Measurements from ENCODE around the gene UTF1. TPM values are rescaled to one million over a fixed set of nuclear protein-coding genes. Genes with fewer than 3 reads are reported as not detected.

Gene UTF1
- total RNA-seq, 1 donor from 2014 or later = not detected

DNA sequence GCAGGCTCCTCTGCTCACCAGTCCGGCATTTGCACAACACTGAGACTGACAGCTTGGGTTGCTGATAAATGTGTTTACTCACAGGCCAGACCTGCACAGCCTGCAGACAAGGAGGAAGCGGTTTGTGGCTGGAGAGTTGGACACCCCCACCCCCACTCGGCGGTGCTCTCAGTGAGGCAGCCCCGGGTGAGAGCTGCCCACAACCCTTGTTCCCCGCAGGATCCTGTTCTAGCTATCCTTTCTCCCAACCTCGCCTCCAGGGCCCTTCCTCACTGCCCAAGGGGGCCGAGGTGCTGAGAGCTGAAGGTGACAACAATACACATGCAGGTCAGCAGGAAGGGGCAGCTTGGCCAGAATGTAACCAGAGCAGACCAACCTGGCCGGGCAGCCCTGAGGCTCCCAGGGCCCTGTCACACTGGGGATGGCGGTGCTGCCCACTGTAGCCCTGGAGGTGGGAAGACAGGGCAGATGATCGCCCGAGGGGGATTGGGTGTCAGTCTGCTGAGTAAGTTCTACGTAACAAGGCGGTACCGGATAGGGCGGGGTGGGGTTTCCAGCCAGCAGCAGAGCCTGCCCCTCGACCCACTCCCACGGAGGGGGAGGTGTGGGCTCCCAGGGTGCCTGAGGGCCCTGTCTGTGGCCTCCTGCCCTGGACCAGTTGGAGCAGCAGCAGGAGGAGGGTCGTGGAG is 48.7 kb downstream of the UTF1 start:
- H3K36me3 ChIP-seq = peaks cover 48% of the 10 kb centered on the region
- H3K27me3 ChIP-seq (ENCODE audit: low read depth) = peaks cover 35% of the 10 kb centered on the region
- H3K27ac ChIP-seq (replicated peaks) = no peak overlapping the region
- no peak overlapping the region for H3K4me3 ChIP-seq
- intact Hi-C loops (cut with micrococcal nuclease) = no loop called here
- H3K4me1 ChIP-seq = peaks cover 14% of the 10 kb centered on the region
- TF ChIP-seq, protein P1, sequence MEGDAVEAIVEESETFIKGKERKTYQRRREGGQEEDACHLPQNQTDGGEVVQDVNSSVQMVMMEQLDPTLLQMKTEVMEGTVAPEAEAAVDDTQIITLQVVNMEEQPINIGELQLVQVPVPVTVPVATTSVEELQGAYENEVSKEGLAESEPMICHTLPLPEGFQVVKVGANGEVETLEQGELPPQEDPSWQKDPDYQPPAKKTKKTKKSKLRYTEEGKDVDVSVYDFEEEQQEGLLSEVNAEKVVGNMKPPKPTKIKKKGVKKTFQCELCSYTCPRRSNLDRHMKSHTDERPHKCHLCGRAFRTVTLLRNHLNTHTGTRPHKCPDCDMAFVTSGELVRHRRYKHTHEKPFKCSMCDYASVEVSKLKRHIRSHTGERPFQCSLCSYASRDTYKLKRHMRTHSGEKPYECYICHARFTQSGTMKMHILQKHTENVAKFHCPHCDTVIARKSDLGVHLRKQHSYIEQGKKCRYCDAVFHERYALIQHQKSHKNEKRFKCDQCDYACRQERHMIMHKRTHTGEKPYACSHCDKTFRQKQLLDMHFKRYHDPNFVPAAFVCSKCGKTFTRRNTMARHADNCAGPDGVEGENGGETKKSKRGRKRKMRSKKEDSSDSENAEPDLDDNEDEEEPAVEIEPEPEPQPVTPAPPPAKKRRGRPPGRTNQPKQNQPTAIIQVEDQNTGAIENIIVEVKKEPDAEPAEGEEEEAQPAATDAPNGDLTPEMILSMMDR (IDR thresholded peaks at IDR 0.05; ENCODE audit: borderline replicate concordance) = no peak
- H3K9me3 ChIP-seq (replicated peaks) = no peaks in the 10 kb centered on the region
- DNase-seq = peak; percentile 56

DNA sequence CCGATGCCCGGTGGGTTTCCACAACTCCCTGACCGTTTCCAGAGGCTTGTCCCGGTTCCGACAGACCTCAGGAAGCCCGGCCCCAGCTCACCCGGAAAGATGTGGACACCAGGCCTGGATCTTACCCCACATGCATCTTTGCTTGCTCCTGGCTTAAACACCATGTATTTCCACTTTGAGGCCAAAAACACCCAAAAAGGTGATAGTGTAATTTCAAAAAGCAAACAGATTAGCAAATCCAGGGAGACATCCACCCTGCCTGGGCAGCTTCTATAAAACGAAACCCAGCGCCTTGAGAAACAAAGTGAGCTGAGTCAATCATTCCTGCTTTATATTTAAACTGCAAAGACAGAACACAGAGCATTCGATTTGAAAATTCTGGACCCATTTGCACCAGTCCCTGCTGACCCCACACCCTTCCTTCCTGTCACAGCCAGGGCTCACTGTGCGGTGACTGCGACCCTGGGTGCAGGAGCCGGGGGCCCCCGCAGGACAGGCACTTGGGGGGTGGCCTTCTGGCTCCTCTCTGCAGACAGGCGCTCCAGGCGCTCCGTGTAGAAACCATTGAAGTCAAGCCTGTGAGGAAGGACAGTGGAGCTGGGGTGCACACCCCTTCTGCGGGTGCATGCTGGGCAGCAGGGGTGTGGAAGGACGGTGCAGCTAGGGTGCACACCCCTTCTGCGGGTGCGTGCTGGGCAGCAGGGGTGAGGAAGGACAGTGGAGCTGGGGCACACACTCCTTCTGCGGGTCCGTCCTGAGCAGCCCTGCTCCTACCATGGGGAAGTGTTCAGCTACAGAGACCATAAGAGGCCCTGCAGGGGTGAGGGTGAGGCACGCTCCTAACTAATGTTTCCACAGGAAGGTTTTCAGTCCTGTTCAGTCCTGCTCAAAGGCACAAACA is 49.6 kb downstream of the UTF1 start:
- H3K27ac ChIP-seq (replicated peaks) = no peak overlapping the region
- H3K27me3 ChIP-seq (ENCODE audit: low read depth) = peaks cover 29% of the 10 kb centered on the region
- peaks cover 14% of the 10 kb centered on the region for H3K4me1 ChIP-seq
- peaks cover 57% of the 10 kb centered on the region for H3K36me3 ChIP-seq
- intact Hi-C loops (cut with micrococcal nuclease) = no loop called here
- no peak for DNase-seq
- no peak overlapping the region for H3K4me3 ChIP-seq
- TF ChIP-seq, protein P1 (IDR thresholded peaks at IDR 0.05; ENCODE audit: borderline replicate concordance) = no peak
- no peaks in the 10 kb centered on the region for H3K9me3 ChIP-seq (replicated peaks)

DNA sequence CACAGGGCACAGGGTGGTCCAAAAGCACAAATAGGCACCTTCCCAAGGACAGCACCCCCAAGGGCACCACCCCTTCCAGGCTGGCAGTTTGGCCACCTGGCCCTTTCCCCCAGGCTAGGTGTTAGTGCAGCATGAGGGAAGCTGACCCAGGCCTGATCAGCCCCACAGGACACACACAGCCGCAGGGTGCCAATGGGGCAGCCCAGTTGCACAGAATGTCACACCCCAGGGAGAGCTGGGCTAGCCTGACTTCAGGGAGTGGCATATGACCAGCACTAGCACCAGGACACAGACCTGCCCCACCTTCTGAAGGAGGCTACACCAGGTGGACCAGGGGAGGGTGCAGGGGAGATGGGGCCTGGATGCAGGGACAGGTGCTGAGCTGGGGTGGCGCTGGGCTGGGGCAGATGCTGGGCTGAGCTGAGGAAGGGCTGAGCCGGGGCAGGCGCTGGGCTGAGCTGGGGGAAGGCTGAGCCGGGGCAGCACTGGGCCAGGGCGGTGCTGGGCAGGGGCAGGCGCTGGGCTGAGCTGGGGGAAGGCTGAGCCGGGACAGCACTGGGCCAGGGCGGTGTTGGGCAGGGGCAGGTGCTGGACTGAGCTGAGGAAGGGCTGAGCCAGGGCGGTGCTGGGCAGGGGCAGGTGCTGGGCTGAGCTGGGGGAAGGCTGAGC is 50.5 kb downstream of the UTF1 start:
- peaks cover 66% of the 10 kb centered on the region for H3K36me3 ChIP-seq
- no peaks in the 10 kb centered on the region for H3K9me3 ChIP-seq (replicated peaks)
- intact Hi-C loops (cut with micrococcal nuclease) = no loop called here
- no peak overlapping the region for H3K27ac ChIP-seq (replicated peaks)
- TF ChIP-seq, protein P1 (IDR thresholded peaks at IDR 0.05; ENCODE audit: borderline replicate concordance) = no peak
- peaks cover 14% of the 10 kb centered on the region for H3K4me1 ChIP-seq
- peaks cover 20% of the 10 kb centered on the region for H3K27me3 ChIP-seq (ENCODE audit: low read depth)
- no peak for DNase-seq
- no peak overlapping the region for H3K4me3 ChIP-seq

DNA sequence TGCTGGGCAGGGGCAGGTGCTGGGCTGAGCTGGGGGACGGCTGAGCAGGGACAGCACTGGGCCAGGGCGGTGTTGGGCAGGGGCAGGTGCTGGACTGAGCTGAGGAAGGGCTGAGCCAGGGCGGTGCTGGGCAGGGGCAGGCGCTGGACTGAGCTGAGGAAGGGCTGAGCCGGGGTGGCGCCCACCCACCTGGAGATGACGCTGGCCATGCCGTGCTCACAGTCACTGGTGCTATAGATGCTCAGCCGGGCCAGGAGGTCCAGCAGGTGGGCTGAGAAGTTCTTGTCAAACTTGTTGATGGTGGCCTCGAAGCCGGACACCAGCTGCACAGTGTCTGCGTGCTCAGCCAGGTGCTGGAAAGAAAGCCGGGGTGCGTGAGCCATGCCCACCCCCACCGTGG is 51.1 kb downstream of the UTF1 start:
- Histone ChIP-seq H3K4me1 (peaks cover 12% of the 10 kb centered on the region), H3K27me3 (ENCODE audit: low read depth) (peaks cover 14% of the 10 kb centered on the region), H3K4me3 (no peak overlapping the region), H3K36me3 (peaks cover 72% of the 10 kb centered on the region), H3K9me3 (replicated peaks) (no peaks in the 10 kb centered on the region), H3K27ac (replicated peaks) (no peak overlapping the region)
- TF ChIP-seq, protein P1 (IDR thresholded peaks at IDR 0.05; ENCODE audit: borderline replicate concordance) = no peak
- no peak for DNase-seq
- intact Hi-C loops (cut with micrococcal nuclease) = no loop called here

Small RNAs within 50 kb of the gene (microRNA-seq; reads per million reads assigned to microRNA genes)
- 1.2 reads per million for gene MIR202

Other genes starting within 250 kb of the UTF1 start
- not detected for gene ADGRA1, start 142.3 kb upstream of the UTF1 start, total RNA-seq
- gene KNDC1, start 70.0 kb upstream of the UTF1 start, total RNA-seq = 0.11 TPM
- 0.33 TPM for gene VENTX, start 7.6 kb downstream of the UTF1 start, total RNA-seq
- 1.4 TPM for gene ADAM8, start 46.7 kb downstream of the UTF1 start, total RNA-seq
- 38.9 TPM for gene TUBGCP2, start 78.7 kb downstream of the UTF1 start, total RNA-seq
- 40.5 TPM for gene ZNF511, start 78.7 kb downstream of the UTF1 start, total RNA-seq
- gene CALY, start 106.7 kb downstream of the UTF1 start, total RNA-seq = not detected
- gene PRAP1, start 117.2 kb downstream of the UTF1 start, total RNA-seq = not detected
- 5.1 TPM for gene FUOM, start 127.8 kb downstream of the UTF1 start, total RNA-seq
- gene ECHS1, start 143.1 kb downstream of the UTF1 start, total RNA-seq = 212 TPM
- gene PAOX, start 149.0 kb downstream of the UTF1 start, total RNA-seq = 2.9 TPM
- 14.0 TPM for gene MTG1, start 163.9 kb downstream of the UTF1 start, total RNA-seq
- gene SPRN, start 194.4 kb downstream of the UTF1 start, total RNA-seq = not detected
- 0.36 TPM for gene SCART1, start 223.7 kb downstream of the UTF1 start, total RNA-seq